WTC11 (cell line): ENCODE measurements around the gene WSB2. TPM values are rescaled to one million over a fixed set of nuclear protein-coding genes. Genes with fewer than 3 reads are reported as not detected.
A peak's percentile ranks its signal among the peaks of the same experiment; 100 is the strongest.

ENCODE experiments used
- ATAC-seq: fragments of 200-7000 bp; cut with Tn5 transposase; 2 replicates; pipeline ENCODE4 v1.10.0; 2021; ENCODE audit warnings: mild to moderate bottlenecking, moderate library complexity
- CTCF ChIA-PET: fragments of 300-600 bp; sonication (Branson Sonifier 250); formaldehyde crosslinking; loops from one replicate; lab custom pipeline; 2021; ENCODE audit warnings: antibody characterized with exemption; lab: Charles Lee
- POLR2A ChIA-PET: fragments of 350-600 bp; sonication (Branson Sonifier 250); formaldehyde crosslinking; loops from one replicate; lab custom pipeline; 2021; ENCODE audit warnings: antibody characterized with exemption; lab: Charles Lee
- DNase-seq: peaks from one replicate; pipeline ENCODE4 v3.0.0; 2021; ENCODE audit warnings: low spot score
- H3K27ac Mint-ChIP-seq: 2 replicates; pipeline ENCODE4 v1.8.0; 2021; ENCODE audit warnings: mixed read lengths
- H3K27me3 Mint-ChIP-seq: 2 replicates; pipeline ENCODE4 v1.8.0; 2021; ENCODE audit warnings: low read depth, mild to moderate bottlenecking, moderate library complexity, mixed read lengths
- H3K36me3 Mint-ChIP-seq: 2 replicates; pipeline ENCODE4 v1.8.0; 2021; ENCODE audit warnings: mixed read lengths
- H3K4me1 Mint-ChIP-seq: 2 replicates; pipeline ENCODE4 v1.8.0; 2022; ENCODE audit warnings: mixed read lengths
- H3K4me3 Mint-ChIP-seq: 2 replicates; pipeline ENCODE4 v1.8.0; 2021; ENCODE audit warnings: mild to moderate bottlenecking, moderate library complexity, mixed read lengths
- H3K9me3 Mint-ChIP-seq: 2 replicates; pipeline ENCODE4 v1.8.0; 2021; ENCODE audit warnings: mixed read lengths
- ATF1 ChIP-seq: sonication (generic); formaldehyde crosslinking; IDR thresholded peaks from 2 replicates; pipeline ENCODE4 v1.8.1; 2023; ENCODE audit warnings: mild to moderate bottlenecking, moderate library complexity, missing genetic modification reagents
- ATF2 ChIP-seq: sonication (generic); formaldehyde crosslinking; IDR thresholded peaks from 2 replicates; pipeline ENCODE4 v1.8.1; 2022; ENCODE audit warnings: low read depth, missing genetic modification reagents, borderline replicate concordance
- E2F4 ChIP-seq: sonication (generic); formaldehyde crosslinking; IDR thresholded peaks from 2 replicates; pipeline ENCODE4 v1.8.1; 2022; ENCODE audit warnings: low read depth, mild to moderate bottlenecking, moderate library complexity, missing genetic modification reagents, borderline replicate concordance
- ETV6 ChIP-seq: sonication (generic); formaldehyde crosslinking; IDR thresholded peaks from 2 replicates; pipeline ENCODE4 v1.8.1; 2022; ENCODE audit warnings: mild to moderate bottlenecking, missing genetic modification reagents
- HMGXB4 ChIP-seq: sonication (generic); formaldehyde crosslinking; IDR thresholded peaks from 2 replicates; pipeline ENCODE4 v1.8.1; 2023; ENCODE audit warnings: mild to moderate bottlenecking, moderate library complexity, missing genetic modification reagents
- IRF1 ChIP-seq: sonication (generic); formaldehyde crosslinking; IDR thresholded peaks from 2 replicates; pipeline ENCODE4 v1.8.0; 2023; ENCODE audit warnings: missing genetic modification reagents
- MXD4 ChIP-seq: fragments of 250-450 bp; sonication (Bioruptor Pico); IDR thresholded peaks from 2 replicates; pipeline ENCODE4 v1.8.0; 2021; ENCODE audit warnings: mild to moderate bottlenecking, moderate library complexity, borderline replicate concordance
- RELA ChIP-seq: sonication (generic); formaldehyde crosslinking; IDR thresholded peaks from 2 replicates; pipeline ENCODE4 v1.8.1; 2022; ENCODE audit warnings: missing genetic modification reagents, mild to moderate bottlenecking, borderline replicate concordance
- SOX15 ChIP-seq: fragments of 250-450 bp; sonication (Bioruptor Pico); IDR thresholded peaks from 2 replicates; pipeline ENCODE4 v1.9.0; 2021; ENCODE audit warnings: mild to moderate bottlenecking
- STAT6 ChIP-seq: sonication (generic); formaldehyde crosslinking; conservative IDR thresholded peaks from 2 replicates; pipeline ENCODE4 v1.8.1; 2023; ENCODE audit warnings: mild to moderate bottlenecking, low read depth, missing genetic modification reagents, moderate library complexity
- TP53 ChIP-seq: sonication (generic); formaldehyde crosslinking; IDR thresholded peaks from 2 replicates; pipeline ENCODE4 v1.8.1; 2023; ENCODE audit warnings: mild to moderate bottlenecking, missing genetic modification reagents
- ZNF317 ChIP-seq: sonication (generic); formaldehyde crosslinking; IDR thresholded peaks from 2 replicates; pipeline ENCODE4 v1.8.1; 2023; ENCODE audit warnings: low read depth, mild to moderate bottlenecking, moderate library complexity, missing genetic modification reagents, borderline replicate concordance
- ZNF423 ChIP-seq: fragments of 250-450 bp; sonication (Bioruptor Pico); IDR thresholded peaks from 2 replicates; pipeline ENCODE4 v2.1.2; 2022; ENCODE audit warnings: mild to moderate bottlenecking, moderate library complexity
- total RNA-seq: library from RNA; stranded (reverse); gene quantifications from 3 replicates; pipeline ENCODE4 v1.2.3, GENCODE V29; 2021
- TF ChIP-seq, protein P1 (sequence below): fragments of 200-600 bp; IDR thresholded peaks from 2 replicates; pipeline ENCODE4 v1.8.0; 2022; ENCODE audit warnings: antibody characterized with exemption
- TF ChIP-seq, protein P2 (sequence below): sonication (generic); formaldehyde crosslinking; IDR thresholded peaks from 2 replicates; pipeline ENCODE4 v1.8.1; 2022; ENCODE audit warnings: mild to moderate bottlenecking, moderate library complexity, missing genetic modification reagents
- TF ChIP-seq, protein P3 (sequence below): sonication (generic); formaldehyde crosslinking; IDR thresholded peaks from 2 replicates; pipeline ENCODE4 v1.8.0; 2022; ENCODE audit warnings: mild to moderate bottlenecking, missing genetic modification reagents

Gene WSB2
- total RNA-seq, 1 experiment from 2014 or later, result 74.2 TPM

DNA sequence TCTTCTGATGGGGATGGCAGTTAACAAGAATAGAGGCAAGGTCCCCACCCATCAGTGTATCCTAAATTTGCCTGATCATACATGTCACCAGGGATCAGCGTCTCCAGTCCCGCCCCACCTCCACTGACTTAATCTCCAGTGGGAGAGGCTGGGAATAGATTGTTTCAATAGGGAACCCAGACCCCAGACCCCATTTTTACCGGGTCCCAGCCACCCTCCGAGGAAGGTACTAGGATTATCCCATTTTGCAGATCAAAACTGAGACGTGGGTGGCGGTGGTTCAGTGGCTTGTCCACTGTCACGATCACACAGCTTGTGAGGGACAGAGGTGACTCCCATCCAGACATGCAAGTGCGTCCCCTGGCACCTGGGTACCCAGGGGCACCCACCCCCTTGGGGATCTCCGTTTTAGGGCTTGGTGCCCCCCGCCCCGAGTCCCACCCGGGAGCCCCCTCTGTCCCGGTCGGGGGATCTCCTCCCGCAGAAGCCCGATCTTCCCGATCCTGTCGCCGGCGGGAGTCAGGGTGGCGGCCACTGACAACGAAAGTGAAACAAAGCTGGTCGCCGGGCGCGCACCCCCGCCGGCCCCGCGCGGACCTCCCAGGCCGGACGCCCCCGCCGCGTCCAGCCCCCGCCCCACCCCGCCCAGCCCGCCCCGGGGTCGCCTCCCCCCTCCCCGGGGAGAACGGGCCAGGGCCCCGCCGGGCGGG is 523 bp downstream of the WSB2 start:
- no peak for ATAC-seq
- POLR2A ChIA-PET, result interaction anchor here (0.6 to 2.0 kb wide), 3 partner anchors 40 to 444 kb away, joined by 3 to 7 read pairs (median 5); partner anchors contain the start of gene VSIG10
- peak; percentile 27 for DNase-seq
- CTCF ChIA-PET, result interaction anchor here (1.0 to 1.2 kb wide), 3 partner anchors 61 to 186 kb away, joined by 3 to 5 read pairs (median 3); no protein-coding TSS in a partner anchor
- Mint-ChIP-seq H3K9me3 (no peaks in the 10 kb centered on the region), H3K27ac (peak overlapping the region; percentile 91), H3K36me3 (peaks cover 1% of the 10 kb centered on the region), H3K4me3 (peak overlapping the region; percentile 85), H3K27me3 (no peaks in the 10 kb centered on the region), H3K4me1 (peaks cover 47% of the 10 kb centered on the region)
- no peak for TF ChIP-seq ZNF317 (CRISPR knock-in tag)
- TF ChIP-seq ZNF423 (CRISPR knock-in tag), result no peak
- TF ChIP-seq, protein P1, sequence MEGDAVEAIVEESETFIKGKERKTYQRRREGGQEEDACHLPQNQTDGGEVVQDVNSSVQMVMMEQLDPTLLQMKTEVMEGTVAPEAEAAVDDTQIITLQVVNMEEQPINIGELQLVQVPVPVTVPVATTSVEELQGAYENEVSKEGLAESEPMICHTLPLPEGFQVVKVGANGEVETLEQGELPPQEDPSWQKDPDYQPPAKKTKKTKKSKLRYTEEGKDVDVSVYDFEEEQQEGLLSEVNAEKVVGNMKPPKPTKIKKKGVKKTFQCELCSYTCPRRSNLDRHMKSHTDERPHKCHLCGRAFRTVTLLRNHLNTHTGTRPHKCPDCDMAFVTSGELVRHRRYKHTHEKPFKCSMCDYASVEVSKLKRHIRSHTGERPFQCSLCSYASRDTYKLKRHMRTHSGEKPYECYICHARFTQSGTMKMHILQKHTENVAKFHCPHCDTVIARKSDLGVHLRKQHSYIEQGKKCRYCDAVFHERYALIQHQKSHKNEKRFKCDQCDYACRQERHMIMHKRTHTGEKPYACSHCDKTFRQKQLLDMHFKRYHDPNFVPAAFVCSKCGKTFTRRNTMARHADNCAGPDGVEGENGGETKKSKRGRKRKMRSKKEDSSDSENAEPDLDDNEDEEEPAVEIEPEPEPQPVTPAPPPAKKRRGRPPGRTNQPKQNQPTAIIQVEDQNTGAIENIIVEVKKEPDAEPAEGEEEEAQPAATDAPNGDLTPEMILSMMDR, result no peak
- TF ChIP-seq IRF1 (CRISPR knock-in tag), result no peak
- TF ChIP-seq ATF1 (CRISPR knock-in tag), result no peak
- TF ChIP-seq SOX15, result no peak

DNA sequence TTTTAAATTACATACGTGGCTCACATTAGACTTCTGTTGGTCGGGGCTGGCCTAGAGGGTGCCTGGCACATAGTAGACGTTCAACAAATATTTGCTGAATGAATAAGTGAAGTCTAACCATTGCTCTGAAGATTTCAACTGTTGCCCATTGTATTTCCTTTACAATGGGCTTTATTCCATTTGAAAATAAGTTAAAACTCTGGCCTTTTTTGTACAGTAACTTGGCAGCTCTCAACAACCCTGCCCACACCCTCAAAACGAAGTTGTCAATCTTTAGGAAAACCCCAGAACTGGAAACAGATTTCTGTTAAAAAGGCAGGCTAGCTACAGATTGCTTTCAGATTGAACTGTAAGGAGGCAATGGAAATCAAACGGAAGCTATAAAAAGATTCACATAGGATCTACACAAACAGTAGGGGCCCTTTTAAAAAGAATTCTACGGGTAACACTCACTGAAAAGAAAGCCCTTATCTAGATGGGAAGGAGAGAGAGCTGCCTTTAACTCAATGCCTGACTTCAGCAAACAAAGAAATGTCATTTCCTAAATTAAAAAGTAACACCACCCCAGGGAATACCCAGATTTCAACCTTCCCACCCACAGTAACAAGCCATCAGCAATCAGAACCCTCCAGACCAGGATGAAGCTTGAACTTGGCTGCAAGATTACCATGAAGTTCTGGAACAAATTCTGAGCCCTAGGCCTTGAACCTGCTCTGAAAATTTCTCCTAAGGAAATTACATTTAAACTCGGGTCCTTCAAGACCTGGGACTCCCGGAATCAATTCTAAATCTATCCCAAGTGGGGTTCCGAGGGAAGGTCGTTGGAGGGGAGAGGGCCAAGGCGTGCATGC is 1.4 kb downstream of the WSB2 start:
- ATAC-seq (no peak), DNase-seq (no peak)
- H3K27me3 Mint-ChIP-seq, result no peaks in the 10 kb centered on the region
- ChIA-PET CTCF (interaction anchor here (1.0 to 1.5 kb wide), 2 partner anchors 185 to 202 kb away, joined by 3 read pairs; no protein-coding TSS in a partner anchor), POLR2A (no interaction called here)
- peak overlapping the region; percentile 85 for H3K4me3 Mint-ChIP-seq
- H3K9me3 Mint-ChIP-seq, result no peaks in the 10 kb centered on the region
- H3K36me3 Mint-ChIP-seq, result no peaks in the 10 kb centered on the region
- peaks cover 42% of the 10 kb centered on the region for H3K4me1 Mint-ChIP-seq
- TF ChIP-seq MXD4 (CRISPR knock-in tag), result no peak
- TF ChIP-seq TP53 (CRISPR knock-in tag), result no peak
- no peak for TF ChIP-seq HMGXB4 (CRISPR knock-in tag)
- no peak for TF ChIP-seq RELA (CRISPR knock-in tag)
- TF ChIP-seq, protein P2, sequence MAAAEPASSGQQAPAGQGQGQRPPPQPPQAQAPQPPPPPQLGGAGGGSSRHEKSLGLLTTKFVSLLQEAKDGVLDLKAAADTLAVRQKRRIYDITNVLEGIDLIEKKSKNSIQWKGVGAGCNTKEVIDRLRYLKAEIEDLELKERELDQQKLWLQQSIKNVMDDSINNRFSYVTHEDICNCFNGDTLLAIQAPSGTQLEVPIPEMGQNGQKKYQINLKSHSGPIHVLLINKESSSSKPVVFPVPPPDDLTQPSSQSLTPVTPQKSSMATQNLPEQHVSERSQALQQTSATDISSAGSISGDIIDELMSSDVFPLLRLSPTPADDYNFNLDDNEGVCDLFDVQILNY (CRISPR knock-in tag), result no peak
- TF ChIP-seq, protein P3, sequence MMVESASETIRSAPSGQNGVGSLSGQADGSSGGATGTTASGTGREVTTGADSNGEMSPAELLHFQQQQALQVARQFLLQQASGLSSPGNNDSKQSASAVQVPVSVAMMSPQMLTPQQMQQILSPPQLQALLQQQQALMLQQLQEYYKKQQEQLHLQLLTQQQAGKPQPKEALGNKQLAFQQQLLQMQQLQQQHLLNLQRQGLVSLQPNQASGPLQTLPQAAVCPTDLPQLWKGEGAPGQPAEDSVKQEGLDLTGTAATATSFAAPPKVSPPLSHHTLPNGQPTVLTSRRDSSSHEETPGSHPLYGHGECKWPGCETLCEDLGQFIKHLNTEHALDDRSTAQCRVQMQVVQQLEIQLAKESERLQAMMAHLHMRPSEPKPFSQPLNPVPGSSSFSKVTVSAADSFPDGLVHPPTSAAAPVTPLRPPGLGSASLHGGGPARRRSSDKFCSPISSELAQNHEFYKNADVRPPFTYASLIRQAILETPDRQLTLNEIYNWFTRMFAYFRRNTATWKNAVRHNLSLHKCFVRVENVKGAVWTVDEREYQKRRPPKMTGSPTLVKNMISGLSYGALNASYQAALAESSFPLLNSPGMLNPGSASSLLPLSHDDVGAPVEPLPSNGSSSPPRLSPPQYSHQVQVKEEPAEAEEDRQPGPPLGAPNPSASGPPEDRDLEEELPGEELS, result no peak
- TF ChIP-seq STAT6 (CRISPR knock-in tag), result no peak
- no peak for TF ChIP-seq ETV6
- no peak for TF ChIP-seq E2F4 (CRISPR knock-in tag)
- TF ChIP-seq ATF2, result no peak
- H3K27ac Mint-ChIP-seq, result peak overlapping the region; percentile 91
